ENCODE measurements around the gene LRPAP1.

GRCh38 chr4:3518941-3519340 is 13.3 kb downstream of the LRPAP1 start:
- TF ChIP-seq POLR2A (IDR thresholded peaks at IDR 0.05; ENCODE audit: low read depth) (no peak), POLR2AphosphoS5 (IDR thresholded peaks at IDR 0.05) (no peak)
- TF ChIP-seq, protein P1, sequence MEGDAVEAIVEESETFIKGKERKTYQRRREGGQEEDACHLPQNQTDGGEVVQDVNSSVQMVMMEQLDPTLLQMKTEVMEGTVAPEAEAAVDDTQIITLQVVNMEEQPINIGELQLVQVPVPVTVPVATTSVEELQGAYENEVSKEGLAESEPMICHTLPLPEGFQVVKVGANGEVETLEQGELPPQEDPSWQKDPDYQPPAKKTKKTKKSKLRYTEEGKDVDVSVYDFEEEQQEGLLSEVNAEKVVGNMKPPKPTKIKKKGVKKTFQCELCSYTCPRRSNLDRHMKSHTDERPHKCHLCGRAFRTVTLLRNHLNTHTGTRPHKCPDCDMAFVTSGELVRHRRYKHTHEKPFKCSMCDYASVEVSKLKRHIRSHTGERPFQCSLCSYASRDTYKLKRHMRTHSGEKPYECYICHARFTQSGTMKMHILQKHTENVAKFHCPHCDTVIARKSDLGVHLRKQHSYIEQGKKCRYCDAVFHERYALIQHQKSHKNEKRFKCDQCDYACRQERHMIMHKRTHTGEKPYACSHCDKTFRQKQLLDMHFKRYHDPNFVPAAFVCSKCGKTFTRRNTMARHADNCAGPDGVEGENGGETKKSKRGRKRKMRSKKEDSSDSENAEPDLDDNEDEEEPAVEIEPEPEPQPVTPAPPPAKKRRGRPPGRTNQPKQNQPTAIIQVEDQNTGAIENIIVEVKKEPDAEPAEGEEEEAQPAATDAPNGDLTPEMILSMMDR (IDR thresholded peaks at IDR 0.05): no peak

All from esophagus muscularis mucosa (tissue), 3 donors.